ENCODE results near the gene PPP3CB.

PPP3CB gene

GRCh38 chr10:73471226-73471625, 24.6 kb downstream of the PPP3CB start:
- TF ChIP-seq TAF1 (IDR thresholded peaks at IDR 0.05; ENCODE audit: borderline replicate concordance, insufficient read depth, low read length) (no peak), SIN3A (IDR thresholded peaks at IDR 0.05; ENCODE audit: borderline replicate concordance, insufficient read depth, low read length) (no peak), FOXP2 (optimal IDR thresholded peaks at IDR 0.05; ENCODE audit: borderline replicate concordance, extremely low read depth, extremely low read length, insufficient read depth) (no peak), POLR2AphosphoS5 (IDR thresholded peaks at IDR 0.05; ENCODE audit: low read depth, low read length) (no peak)
- TF ChIP-seq, protein P1, sequence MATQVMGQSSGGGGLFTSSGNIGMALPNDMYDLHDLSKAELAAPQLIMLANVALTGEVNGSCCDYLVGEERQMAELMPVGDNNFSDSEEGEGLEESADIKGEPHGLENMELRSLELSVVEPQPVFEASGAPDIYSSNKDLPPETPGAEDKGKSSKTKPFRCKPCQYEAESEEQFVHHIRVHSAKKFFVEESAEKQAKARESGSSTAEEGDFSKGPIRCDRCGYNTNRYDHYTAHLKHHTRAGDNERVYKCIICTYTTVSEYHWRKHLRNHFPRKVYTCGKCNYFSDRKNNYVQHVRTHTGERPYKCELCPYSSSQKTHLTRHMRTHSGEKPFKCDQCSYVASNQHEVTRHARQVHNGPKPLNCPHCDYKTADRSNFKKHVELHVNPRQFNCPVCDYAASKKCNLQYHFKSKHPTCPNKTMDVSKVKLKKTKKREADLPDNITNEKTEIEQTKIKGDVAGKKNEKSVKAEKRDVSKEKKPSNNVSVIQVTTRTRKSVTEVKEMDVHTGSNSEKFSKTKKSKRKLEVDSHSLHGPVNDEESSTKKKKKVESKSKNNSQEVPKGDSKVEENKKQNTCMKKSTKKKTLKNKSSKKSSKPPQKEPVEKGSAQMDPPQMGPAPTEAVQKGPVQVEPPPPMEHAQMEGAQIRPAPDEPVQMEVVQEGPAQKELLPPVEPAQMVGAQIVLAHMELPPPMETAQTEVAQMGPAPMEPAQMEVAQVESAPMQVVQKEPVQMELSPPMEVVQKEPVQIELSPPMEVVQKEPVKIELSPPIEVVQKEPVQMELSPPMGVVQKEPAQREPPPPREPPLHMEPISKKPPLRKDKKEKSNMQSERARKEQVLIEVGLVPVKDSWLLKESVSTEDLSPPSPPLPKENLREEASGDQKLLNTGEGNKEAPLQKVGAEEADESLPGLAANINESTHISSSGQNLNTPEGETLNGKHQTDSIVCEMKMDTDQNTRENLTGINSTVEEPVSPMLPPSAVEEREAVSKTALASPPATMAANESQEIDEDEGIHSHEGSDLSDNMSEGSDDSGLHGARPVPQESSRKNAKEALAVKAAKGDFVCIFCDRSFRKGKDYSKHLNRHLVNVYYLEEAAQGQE (IDR thresholded peaks at IDR 0.05; ENCODE audit: insufficient read depth in 1 of 2, low read depth in 2 of 2, low read length in 2 of 2) = no peak

DNA sequence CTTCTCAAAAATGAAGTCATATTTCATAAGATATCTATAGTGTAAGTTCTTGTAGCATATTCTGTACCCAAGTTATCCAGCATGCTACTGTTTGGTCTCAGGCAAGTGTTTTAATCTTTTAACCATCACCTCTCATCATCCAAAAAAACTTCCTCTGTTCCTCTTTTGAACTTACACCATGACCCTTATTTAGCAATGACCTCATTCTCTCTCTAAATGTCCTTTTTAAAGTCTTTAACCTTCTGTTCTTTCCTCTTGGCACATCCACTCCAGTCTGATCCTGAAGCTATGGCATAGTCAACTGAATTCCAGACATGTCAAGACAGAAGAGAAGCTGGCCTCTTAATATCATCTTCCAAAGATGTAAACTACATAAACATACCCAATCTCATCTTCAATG, 26.2 kb downstream of the PPP3CB start:
- TF ChIP-seq, protein P1 (IDR thresholded peaks at IDR 0.05; ENCODE audit: insufficient read depth in 1 of 2, low read depth in 2 of 2, low read length in 2 of 2) = no peak
- TF ChIP-seq SIN3A (IDR thresholded peaks at IDR 0.05; ENCODE audit: borderline replicate concordance, insufficient read depth, low read length) (no peak), TAF1 (IDR thresholded peaks at IDR 0.05; ENCODE audit: borderline replicate concordance, insufficient read depth, low read length) (no peak), FOXP2 (optimal IDR thresholded peaks at IDR 0.05; ENCODE audit: borderline replicate concordance, extremely low read depth, extremely low read length, insufficient read depth) (no peak), POLR2AphosphoS5 (IDR thresholded peaks at IDR 0.05; ENCODE audit: low read depth, low read length) (no peak)

GRCh38 chr10:73467206-73467605, 28.6 kb downstream of the PPP3CB start:
- no peak for TF ChIP-seq SIN3A (IDR thresholded peaks at IDR 0.05; ENCODE audit: borderline replicate concordance, insufficient read depth, low read length)
- TF ChIP-seq FOXP2 (optimal IDR thresholded peaks at IDR 0.05; ENCODE audit: borderline replicate concordance, extremely low read depth, extremely low read length, insufficient read depth) = no peak
- TF ChIP-seq, protein P1 (IDR thresholded peaks at IDR 0.05; ENCODE audit: insufficient read depth in 1 of 2, low read depth in 2 of 2, low read length in 2 of 2) = no peak
- TF ChIP-seq TAF1 (IDR thresholded peaks at IDR 0.05; ENCODE audit: borderline replicate concordance, insufficient read depth, low read length) = no peak
- TF ChIP-seq POLR2AphosphoS5 (IDR thresholded peaks at IDR 0.05; ENCODE audit: low read depth, low read length) = no peak

- TF ChIP-seq, protein P1 (IDR thresholded peaks at IDR 0.05; ENCODE audit: insufficient read depth in 1 of 2, low read depth in 2 of 2, low read length in 2 of 2) = no peak
- TF ChIP-seq FOXP2 (optimal IDR thresholded peaks at IDR 0.05; ENCODE audit: borderline replicate concordance, extremely low read depth, extremely low read length, insufficient read depth) = no peak
- TF ChIP-seq POLR2AphosphoS5 (IDR thresholded peaks at IDR 0.05; ENCODE audit: low read depth, low read length) = no peak
- no peak for TF ChIP-seq SIN3A (IDR thresholded peaks at IDR 0.05; ENCODE audit: borderline replicate concordance, insufficient read depth, low read length)
- TF ChIP-seq TAF1 (IDR thresholded peaks at IDR 0.05; ENCODE audit: borderline replicate concordance, insufficient read depth, low read length) = no peak
Measured at GRCh38 chr10:73465978-73466726, 29.7 kb downstream of the PPP3CB start.
